NCI-H345 treated with DMSO at 0.1 percent for 48 hours (cell line): ENCODE results near the gene ZNF585A.
A peak's percentile ranks its signal among the peaks of the same experiment; 100 is the strongest.
"Not testable (repeated sequence)": the region's sequence is repeated elsewhere in the genome, so short reads cannot be mapped to it uniquely, and the experiment has no call there.

ENCODE experiments used
- DNase-seq: peaks from one replicate; lab custom pipeline; 2025; ENCODE audit not compliant: unreplicated experiment; lab: John Stamatoyannopoulos, UW

ZNF585A gene

DNA sequence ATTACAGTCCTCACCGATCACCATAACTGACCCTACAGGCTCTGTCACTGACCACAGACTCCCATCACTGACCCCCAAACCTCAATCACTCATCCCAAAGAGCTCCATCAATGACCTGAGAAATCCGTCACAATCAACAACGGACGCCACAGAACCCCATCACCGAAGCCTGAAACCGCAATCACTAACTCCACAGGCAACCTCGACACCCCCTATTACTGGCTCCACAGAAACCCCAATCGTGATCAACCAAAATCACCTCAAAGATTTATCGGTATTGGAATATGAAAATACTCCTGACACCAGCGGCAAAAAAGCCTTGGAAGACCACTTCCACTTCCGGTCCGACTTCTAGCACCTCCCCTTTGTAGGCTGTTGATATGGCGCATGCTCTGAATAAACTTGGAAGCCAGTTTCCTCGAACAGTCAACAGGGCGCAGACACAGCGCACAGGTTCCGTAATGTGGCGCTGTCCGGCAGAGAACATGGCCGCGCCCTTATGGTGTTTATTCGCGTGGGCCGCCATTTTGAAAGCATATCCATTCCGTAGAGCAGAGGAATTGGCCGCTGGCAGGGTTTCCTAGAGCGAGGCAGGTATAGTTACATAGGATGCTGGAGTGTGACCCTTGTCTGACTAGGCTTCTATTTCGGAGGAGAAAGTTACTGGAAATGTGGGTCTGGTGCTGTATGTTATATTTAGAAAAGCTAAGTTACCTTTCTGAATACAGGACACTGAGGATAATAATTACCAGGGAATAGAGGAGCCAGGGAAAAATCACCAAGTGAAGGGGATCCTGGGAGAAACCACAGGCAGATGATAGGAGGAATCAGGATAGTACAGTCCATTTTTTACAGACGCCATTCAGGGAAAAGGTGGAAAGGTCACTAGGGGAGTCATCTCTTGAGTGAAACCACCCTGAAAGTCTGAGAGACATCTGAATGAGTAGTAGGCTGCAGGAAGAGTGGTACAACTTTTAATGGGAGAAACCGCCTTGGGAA, at the start of gene ZNF585A:
Gene ZNF585A (minus strand): TSS at position 328 of the 999 bp plus-strand sequence. CDS start 2,785 bp downstream, outside the sequence.
- peak; percentile 100 for DNase-seq

DNA sequence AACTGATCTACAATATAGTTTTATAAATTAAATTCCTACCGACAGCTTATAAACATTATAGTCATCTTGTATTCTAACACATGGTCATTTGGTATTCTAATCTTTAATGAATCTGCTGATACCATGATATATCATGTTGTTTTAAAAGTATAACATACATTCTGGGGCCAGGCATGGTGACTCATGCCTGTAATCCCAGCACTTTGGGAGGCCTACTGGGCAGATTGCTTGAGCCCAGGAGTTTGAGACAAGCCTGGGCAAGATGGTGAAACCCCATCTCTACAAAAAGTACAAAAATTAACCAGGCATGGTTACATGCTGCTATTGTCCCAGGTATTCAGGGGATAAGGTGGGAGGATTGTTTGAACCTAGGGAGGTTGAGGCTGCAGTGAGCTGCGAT, 48.6 kb upstream of the ZNF585A start:
- no peak for DNase-seq

DNA sequence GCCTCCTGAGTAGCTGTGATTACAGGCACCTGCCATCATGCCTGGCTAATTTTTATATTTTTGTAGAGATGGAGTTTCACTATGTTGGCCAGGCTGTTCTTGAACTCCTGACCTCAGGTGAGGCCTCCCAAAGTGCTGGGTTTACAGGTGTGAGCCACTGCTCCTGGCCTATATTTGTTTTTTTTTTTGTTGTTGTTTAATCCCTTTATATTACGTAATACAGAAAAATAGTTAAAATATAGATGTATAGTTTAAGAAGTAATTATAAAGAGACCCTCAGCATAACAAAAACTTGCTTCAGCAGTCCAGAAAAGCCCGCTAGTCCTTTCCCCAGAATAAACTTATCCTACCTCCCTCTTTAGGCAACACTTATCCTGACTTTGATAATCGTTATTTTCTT, 47.9 kb upstream of the ZNF585A start:
- no peak for DNase-seq

DNA sequence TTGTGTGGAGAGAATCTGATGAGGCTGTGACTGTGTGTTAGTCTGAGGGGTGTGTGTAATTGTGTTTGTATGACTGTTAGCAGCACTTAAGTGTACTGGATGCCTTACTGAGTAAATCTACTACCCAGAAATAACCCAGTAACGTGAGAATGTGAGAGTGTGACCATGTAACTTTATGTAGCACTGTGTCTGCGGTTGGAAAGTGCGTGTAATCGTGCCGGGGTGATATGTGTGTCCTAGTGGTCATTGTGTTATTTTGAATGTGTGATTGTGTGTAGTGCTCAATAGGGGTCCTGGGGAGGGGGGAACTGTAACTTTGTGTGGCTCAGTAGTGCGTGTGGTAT, 46.1 kb upstream of the ZNF585A start:
- no peak for DNase-seq

DNA sequence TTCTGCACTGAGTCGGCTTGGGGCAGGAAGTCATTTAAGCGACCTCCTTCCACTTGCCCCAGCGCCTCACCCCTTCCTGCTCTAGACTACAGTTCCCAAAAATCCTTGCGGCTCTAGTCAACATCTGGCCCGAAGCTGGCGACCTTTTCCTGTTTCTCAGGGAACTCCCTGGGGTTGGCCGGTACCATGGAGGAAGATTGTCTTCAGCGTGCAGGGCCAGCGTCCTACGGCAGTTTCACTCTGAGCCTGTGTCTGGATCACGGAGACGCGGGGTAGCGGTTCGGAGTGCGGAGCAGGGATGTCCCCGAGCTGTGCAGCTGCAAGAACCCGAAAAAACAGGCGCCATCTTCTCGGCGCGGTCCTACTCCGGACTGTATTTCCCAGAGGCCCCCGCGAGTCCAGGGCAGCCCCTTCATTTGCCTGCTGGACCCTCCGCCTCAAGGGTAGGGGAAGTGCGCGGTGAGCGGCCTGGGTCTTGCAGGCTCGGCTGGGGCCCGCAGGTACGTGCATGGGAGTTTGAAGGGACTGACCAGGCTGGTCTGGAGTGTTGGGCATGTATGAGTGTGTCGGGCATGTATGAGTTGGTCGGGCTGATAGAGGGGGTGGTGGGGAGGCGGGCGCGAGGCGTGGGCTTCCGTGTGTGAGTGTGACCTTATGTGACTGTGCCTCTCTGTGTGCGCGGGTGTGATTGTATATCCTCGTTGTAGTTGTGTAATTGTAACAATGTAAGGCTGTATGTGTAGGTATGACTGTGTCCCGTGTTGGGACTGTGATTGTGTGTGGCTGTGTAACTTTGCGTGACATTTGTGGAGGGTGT, 45.5 kb upstream of the ZNF585A start, which contains the start of gene ZNF383:
Gene ZNF383 (plus strand): TSS at position 440 of the 817 bp plus-strand sequence. CDS start 12,240 bp downstream, outside the sequence.
- DNase-seq, result peak; percentile 100

DNA sequence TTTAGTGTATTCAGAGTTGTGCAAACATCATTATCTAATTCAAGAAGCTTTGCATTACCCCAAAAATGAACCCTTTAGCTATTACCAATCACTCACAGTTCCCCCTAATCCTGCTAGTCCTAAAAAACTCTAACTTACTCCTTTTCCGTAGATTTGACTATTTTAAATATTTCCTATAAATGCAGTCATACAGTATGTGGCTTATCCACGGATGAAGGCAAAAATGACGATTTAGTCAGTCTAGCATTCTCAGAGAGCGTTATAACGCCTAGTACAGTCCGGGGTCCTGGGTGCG, 44.9 kb upstream of the ZNF585A start:
- no peak for DNase-seq

DNA sequence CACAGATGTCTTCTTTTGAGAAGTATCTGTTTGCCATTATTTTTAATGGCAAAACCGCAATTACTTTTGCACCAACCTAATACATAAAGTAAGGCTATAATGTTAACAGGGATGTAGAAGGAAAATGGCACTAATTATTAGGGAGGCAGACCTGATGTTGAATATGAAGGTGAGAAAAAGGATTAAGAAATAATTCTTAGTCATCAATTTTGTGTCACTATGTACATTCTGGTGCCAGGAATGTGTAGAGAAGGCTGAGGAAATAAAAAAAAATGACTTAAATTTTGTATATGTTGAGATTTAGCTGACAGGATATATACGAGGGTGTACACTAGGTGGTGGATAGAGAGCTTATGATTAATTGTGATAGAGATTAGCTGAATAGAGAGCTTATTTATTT, 25.3 kb upstream of the ZNF585A start:
- DNase-seq, result no peak

DNA sequence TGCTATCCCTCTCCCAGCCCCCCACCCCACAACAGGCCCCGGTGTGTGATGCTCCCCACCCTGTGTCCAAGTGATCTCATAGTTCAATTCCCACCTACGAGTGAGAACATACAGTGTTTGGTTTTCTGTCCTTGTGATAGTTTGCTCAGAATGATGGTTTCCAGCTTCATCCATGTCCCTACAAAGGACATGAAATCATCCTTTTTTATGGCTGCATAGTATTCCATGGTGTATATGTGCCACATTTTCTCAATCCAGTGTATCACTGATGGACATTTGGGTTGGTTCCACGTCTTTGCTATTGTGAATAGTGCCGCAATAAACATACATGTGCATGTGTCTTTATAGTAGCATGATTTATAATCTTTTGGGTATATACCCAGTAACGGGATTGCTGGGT, 24.6 kb upstream of the ZNF585A start:
- DNase-seq, result not testable (repeated sequence)

DNA sequence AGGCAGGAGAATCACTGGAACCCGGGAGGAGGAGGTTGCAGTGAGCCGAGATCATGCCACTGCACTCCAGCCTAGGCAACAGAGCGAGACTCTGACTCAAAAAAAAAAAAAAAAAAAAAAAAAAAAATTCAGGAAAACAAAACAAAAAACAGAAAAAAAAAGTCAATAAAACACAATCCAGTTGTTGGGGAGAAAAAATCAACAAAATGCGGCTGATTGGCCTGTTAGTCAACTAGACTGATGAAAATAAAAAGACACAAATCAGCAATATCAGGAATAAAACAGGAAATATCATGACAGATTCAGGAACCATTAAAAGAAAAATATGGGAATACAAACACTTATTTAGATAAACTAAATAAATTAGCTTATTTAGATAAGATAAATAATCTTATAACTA, 22.8 kb upstream of the ZNF585A start:
- DNase-seq, result not testable (repeated sequence)

DNA sequence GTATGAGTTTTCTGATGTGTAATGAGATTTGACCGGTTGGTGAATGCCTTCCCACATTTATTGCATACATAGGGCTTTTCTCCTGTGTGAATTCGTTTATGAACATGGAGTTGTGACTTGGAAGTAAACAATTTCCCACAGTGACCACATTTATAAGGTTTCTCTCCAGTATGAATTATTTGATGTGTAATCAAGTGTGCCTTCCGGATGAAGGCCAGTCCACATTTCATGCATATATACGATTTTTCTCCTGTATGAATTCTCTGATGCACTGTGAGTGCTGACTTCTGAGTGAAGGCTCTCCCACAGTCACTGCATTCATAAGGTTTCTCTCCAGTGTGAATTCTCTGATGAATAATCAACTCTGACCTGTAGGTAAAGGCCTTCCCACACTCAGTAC, 13.6 kb upstream of the ZNF585A start:
- not testable (repeated sequence) for DNase-seq

DNA sequence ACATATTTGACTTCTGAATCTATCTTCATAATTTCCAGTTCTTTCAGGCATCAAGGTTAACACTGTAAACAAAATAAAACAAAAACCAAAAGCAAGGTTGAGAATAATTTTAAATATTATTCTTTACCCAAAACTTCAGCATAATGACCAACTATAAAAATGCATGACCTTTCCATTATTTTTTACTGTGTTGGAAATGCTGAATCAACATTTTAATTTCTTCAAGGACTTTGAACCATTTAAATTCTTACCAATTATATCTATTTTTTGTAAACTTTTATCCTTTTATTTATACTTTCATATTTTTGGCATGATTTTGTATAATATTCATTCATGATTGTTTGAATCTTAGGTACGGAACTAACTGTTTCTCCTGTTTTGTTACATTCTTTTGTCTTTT, 6.9 kb downstream of the ZNF585A start:
- DNase-seq, result no peak

DNA sequence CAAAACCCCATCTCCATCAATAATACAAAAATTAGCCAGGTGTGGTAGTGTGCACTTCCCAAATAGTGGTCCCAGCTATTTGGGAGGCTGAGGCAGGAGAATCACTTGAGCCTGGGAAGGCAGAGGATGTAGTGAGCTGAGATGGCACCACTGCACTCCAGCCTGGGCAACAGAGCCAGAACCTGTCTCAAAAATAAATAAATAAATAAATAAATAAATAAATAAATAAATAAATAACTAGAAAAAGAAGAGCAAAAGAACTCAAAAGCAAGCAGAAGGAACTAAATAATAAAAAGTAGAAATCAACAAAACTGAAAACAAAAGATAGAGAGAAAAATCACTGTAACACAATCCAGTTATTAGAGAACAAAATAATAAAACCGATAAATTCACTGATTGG, 12.3 kb downstream of the ZNF585A start:
- no peak for DNase-seq

DNA sequence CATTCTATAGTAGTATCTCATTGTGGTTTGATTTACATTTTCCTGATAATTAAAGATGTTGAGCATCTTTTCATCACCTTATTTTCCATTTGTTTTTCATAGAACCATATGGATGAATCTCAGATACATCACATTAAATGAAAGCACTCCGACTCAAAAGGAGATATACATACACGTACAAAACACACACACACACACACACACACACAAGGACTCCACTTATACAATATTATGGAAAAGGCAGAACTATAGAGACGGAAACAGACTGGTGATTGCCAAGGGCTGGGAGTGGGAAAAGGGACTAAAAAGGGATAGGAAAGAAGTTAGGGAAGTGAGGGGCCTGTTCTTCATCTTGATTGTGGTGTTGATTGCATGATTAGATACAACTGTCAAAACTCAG, 24.3 kb downstream of the ZNF585A start:
- DNase-seq, result no peak

DNA sequence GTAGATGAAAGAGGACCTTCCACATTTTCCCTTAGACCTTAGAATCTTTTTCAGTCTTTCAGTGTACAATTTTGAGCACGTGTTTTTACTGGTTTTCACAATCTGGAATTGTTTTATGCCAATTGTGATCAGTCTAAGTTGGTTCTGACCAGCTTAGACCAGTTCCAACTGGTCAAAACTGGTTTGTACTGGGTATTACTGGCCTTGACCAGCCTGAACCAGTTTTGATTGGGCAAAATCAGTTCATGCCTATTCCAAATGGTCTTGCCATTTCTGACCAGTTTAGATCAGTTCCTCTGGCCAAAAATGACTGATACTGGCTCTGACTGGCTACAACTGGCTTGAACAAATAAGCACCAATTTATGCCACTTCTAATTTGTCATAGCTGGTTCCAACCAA, 36.4 kb downstream of the ZNF585A start:
- no peak for DNase-seq

DNA sequence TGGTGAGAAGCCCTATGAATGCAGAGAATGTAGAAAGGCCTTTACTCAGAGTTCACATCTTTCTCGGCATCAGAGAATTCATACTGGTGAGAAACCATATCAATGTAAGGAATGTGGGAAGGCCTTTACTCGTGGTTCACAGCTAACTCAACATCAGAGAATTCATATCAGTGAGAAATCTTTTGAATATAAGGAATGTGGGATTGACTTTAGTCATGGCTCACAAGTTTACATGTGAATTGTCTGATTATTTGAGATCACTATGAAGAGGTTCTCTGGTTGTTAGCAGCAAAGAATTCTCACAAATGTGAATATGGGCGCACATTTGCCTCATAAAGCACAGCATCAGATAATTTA, 43.7 kb downstream of the ZNF585A start:
- no peak for DNase-seq

DNA sequence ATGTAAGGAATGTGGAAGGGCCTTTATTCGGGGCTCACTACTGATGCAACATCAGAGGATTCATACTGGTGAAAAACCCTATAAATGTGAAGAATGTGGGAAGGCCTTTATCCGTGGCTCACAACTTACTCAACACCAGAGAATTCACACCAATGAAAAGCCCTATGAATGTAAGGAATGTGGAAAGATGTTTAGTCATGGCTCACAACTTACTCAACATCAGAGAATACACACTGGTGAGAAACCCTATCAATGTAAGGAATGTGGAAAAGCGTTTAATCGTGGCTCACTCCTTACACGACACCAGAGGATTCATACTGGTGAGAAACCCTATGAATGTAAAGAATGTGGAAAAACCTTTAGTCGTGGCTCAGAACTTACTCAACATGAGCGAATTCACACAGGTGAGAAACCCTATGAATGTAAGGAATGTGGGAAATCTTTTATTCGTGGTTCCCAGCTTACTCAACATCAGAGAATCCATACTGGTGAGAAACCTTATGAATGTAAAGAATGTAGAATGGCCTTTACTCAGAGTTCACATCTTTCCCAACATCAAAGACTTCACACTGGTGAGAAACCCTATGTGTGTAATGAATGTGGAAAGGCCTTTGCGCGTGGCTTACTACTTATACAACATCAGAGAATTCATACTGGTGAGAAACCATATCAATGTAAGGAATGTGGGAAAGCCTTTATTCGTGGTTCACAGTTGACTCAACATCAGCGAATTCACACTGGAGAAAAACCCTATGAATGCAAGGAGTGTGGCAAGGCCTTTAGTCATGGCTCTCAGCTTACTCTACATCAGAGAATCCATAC, 44.3 kb downstream of the ZNF585A start:
- DNase-seq, result no peak

DNA sequence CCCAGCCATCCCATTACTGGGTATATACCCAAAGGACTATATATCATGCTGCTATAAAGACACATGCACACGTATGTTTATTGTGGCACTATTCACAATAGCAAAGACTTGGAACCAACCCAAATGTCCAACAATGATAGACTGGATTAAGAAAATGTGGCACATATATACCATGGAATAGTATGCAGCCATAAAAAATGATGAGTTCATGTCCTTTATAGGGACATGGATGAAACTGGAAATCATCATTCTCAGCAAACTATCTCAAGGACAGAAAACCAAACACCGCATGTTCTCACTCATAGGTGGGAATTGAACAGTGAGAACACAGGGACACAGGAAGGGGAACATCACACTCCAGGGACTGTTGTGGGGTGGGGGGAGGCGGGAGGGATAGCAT, 50.4 kb downstream of the ZNF585A start:
- not testable (repeated sequence) for DNase-seq

DNA sequence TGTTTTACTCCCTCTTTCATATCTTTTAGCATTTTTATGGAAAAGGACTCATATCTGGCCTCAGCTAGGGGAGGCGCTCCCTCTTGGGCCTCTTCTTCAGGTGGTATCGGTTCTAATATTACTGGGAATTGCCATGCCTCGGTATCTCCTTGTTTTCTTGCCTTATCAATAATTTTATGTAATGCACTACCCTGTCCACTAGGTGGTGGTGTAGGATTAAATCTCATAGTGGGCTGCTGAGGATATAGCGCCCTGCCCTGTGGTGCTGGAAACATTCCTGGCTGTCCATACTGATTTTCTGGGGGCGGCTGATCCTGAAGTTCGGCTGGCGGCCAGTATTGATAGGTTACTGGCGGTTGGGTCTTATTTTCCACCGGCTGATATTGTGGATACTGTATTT, 58.5 kb downstream of the ZNF585A start:
- DNase-seq, result no peak

DNA sequence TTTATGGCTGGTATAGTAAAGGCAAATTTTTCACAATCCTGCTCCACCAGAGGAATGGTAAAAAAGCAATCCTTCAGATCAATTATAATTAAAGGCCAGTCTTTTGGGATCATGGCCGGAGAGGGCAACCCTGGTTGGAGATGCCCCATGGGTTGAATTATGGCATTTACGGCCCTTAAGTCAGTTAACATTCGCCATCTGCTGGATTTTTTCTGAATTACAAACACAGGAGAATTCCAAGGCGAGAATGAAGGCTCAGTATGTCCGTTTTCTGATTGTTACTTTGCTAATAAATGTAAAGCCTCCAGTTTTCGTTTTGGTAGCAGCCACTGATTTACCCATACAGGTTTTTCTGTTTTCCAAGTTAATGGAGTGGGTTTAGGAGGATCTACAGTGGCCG, 60.7 kb downstream of the ZNF585A start:
- DNase-seq, result not testable (repeated sequence)

DNA sequence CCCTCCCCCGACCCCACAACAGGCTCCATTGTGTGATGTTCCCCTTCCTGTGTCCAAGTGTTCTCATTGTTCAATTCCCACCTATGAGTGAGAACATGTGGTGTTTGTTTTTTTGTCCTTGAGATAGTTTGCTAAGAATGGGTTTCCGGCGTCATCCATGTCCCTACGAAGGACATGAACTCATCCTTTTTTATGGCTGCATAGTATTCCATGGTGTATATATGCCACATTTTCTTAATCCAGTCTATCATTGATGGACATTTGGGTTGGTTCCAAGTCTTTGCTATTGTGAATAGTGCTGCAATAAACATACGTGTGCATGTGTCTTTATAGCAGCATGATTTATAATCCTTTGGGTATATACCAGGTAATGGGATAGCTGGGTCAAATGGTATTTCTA, 68.4 kb downstream of the ZNF585A start:
- not testable (repeated sequence) for DNase-seq

DNA sequence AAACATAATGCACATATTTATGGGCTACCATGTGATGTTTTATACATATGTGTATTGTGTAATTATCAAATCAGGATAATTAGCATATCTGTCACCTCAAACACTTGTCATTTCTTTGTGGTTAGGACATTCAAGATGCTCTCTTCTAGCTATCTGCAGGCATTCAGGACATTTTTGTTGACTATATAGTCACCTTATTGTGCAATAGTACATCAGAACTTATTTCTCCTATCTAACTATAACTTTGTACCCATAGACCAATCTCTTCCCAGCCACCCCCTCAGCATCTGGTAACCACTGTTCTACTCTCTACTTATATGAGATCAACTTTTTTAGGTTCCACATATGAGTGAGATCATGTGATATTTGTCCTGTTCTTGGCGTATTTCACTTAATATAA, 73.9 kb downstream of the ZNF585A start:
- no peak for DNase-seq
